GM21423 (cell line): ENCODE data around the gene SCAANT1.

Experiments used
- ATAC-seq: cut with Tn5 transposase; IDR thresholded peaks from one replicate; pipeline ENCODE4 v1.9.1; 2021; ENCODE audit warnings: mild to moderate bottlenecking, moderate library complexity; ENCODE audit not compliant: unreplicated experiment

The SCAANT1 gene

GRCh38 chr3:63911873-63912767 is at the start of gene SCAANT1:
TSS of gene SCAANT1 (minus strand) at chr3:63912383.
- peak; percentile 80 for ATAC-seq

- peak; percentile 63 for ATAC-seq
Observed at GRCh38 chr3:63961891-63962290, 49.7 kb upstream of the SCAANT1 start.

GRCh38 chr3:63960048-63960711 is 48.0 kb upstream of the SCAANT1 start:
- ATAC-seq = peak; percentile 33

GRCh38 chr3:63959146-63959545 is 47.0 kb upstream of the SCAANT1 start:
- ATAC-seq = no peak

GRCh38 chr3:63955830-63956545 is 43.8 kb upstream of the SCAANT1 start:
- no peak for ATAC-seq

GRCh38 chr3:63955036-63955650 is 43.0 kb upstream of the SCAANT1 start:
- ATAC-seq = no peak

- ATAC-seq = no peak
Observed at GRCh38 chr3:63954182-63954581, 42.0 kb upstream of the SCAANT1 start.

GRCh38 chr3:63952248-63952594 is 40.0 kb upstream of the SCAANT1 start:
- ATAC-seq = no peak

- peak; percentile 53 for ATAC-seq
Observed at GRCh38 chr3:63951492-63952247, 39.5 kb upstream of the SCAANT1 start.

- ATAC-seq = no peak
Observed at GRCh38 chr3:63950698-63951097, 38.5 kb upstream of the SCAANT1 start.

- no peak for ATAC-seq
Observed at GRCh38 chr3:63949005-63949404, 36.8 kb upstream of the SCAANT1 start.

GRCh38 chr3:63947594-63947993 is 35.4 kb upstream of the SCAANT1 start:
- ATAC-seq = no peak

- ATAC-seq = no peak
Observed at GRCh38 chr3:63946753-63947152, 34.6 kb upstream of the SCAANT1 start.

- ATAC-seq = no peak
Observed at GRCh38 chr3:63945558-63946096, 33.4 kb upstream of the SCAANT1 start.

- no peak for ATAC-seq
Observed at GRCh38 chr3:63943678-63944077, 31.5 kb upstream of the SCAANT1 start.

- no peak for ATAC-seq
Observed at GRCh38 chr3:63942528-63942927, 30.3 kb upstream of the SCAANT1 start.

- ATAC-seq = no peak
Observed at GRCh38 chr3:63940389-63940757, 28.2 kb upstream of the SCAANT1 start.

- ATAC-seq = peak; percentile 61
Observed at GRCh38 chr3:63937661-63938651, 25.8 kb upstream of the SCAANT1 start.

GRCh38 chr3:63936925-63937324 is 24.7 kb upstream of the SCAANT1 start:
- ATAC-seq = no peak
